ENCODE results near the gene PAQR7. TPM values are rescaled to one million over a fixed set of nuclear protein-coding genes. Genes with fewer than 3 reads are reported as not detected.

Gene PAQR7
- polyA plus RNA-seq, 1 donor from 2014 or later = 4.1 TPM

- H3K27ac ChIP-seq (ENCODE audit: low read length) = no peak overlapping the region
- no peaks in the 10 kb centered on the region for H3K9me3 ChIP-seq (ENCODE audit: low read length)
- TF ChIP-seq TAF1 (IDR thresholded peaks at IDR 0.05; ENCODE audit: low read depth) = no peak
- TF ChIP-seq EP300 (conservative IDR thresholded peaks at IDR 0.05; ENCODE audit: poor library complexity, severe bottlenecking) = no peak
- TF ChIP-seq, protein P1, sequence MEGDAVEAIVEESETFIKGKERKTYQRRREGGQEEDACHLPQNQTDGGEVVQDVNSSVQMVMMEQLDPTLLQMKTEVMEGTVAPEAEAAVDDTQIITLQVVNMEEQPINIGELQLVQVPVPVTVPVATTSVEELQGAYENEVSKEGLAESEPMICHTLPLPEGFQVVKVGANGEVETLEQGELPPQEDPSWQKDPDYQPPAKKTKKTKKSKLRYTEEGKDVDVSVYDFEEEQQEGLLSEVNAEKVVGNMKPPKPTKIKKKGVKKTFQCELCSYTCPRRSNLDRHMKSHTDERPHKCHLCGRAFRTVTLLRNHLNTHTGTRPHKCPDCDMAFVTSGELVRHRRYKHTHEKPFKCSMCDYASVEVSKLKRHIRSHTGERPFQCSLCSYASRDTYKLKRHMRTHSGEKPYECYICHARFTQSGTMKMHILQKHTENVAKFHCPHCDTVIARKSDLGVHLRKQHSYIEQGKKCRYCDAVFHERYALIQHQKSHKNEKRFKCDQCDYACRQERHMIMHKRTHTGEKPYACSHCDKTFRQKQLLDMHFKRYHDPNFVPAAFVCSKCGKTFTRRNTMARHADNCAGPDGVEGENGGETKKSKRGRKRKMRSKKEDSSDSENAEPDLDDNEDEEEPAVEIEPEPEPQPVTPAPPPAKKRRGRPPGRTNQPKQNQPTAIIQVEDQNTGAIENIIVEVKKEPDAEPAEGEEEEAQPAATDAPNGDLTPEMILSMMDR (IDR thresholded peaks at IDR 0.05; ENCODE audit: poor library complexity, severe bottlenecking) = no peak
- no peak overlapping the region for H3K4me2 ChIP-seq (ENCODE audit: low read length)
- H4K20me1 ChIP-seq (ENCODE audit: insufficient read depth) = no peaks in the 10 kb centered on the region
- H3K36me3 ChIP-seq (ENCODE audit: insufficient read depth, low read length) = no peaks in the 10 kb centered on the region
- H3K9me2 ChIP-seq (ENCODE audit: insufficient read depth, low read length) = no peaks in the 10 kb centered on the region
- H3F3A ChIP-seq (ENCODE audit: insufficient read depth, low read length, poor library complexity, severe bottlenecking) = no peaks in the 10 kb centered on the region
- peaks cover 4% of the 10 kb centered on the region for H3K79me2 ChIP-seq (replicated peaks; ENCODE audit: insufficient read depth, low read length)
- H3K9ac ChIP-seq (ENCODE audit: low read length) = no peak overlapping the region
- H3K27me3 ChIP-seq (ENCODE audit: insufficient read depth, low read depth, low read length) = no peaks in the 10 kb centered on the region
- H2AFZ ChIP-seq (ENCODE audit: low read depth, low read length) = no peak overlapping the region
- no peak overlapping the region for H3K4me3 ChIP-seq (ENCODE audit: low read length)
Observed at GRCh38 chr1:25815208-25816111, 60.0 kb downstream of the PAQR7 start.

- Histone ChIP-seq H3K9me3 (ENCODE audit: low read length) (no peaks in the 10 kb centered on the region), H2AFZ (ENCODE audit: low read depth, low read length) (no peak overlapping the region), H3K27ac (ENCODE audit: low read length) (no peak overlapping the region), H3F3A (ENCODE audit: insufficient read depth, low read length, poor library complexity, severe bottlenecking) (no peaks in the 10 kb centered on the region), H3K9ac (ENCODE audit: low read length) (no peak overlapping the region), H3K79me2 (replicated peaks; ENCODE audit: insufficient read depth, low read length) (no peaks in the 10 kb centered on the region), H3K27me3 (ENCODE audit: insufficient read depth, low read depth, low read length) (no peaks in the 10 kb centered on the region), H4K20me1 (ENCODE audit: insufficient read depth) (no peaks in the 10 kb centered on the region), H3K4me2 (ENCODE audit: low read length) (no peak overlapping the region), H3K9me2 (ENCODE audit: insufficient read depth, low read length) (no peaks in the 10 kb centered on the region), H3K36me3 (ENCODE audit: insufficient read depth, low read length) (no peaks in the 10 kb centered on the region), H3K4me3 (ENCODE audit: low read length) (no peak overlapping the region)
- TF ChIP-seq RAD21 (conservative IDR thresholded peaks at IDR 0.05) (no peak), TAF1 (IDR thresholded peaks at IDR 0.05; ENCODE audit: low read depth) (no peak), REST (IDR thresholded peaks at IDR 0.05; ENCODE audit: borderline replicate concordance) (no peak), POLR2AphosphoS5 (IDR thresholded peaks at IDR 0.05) (no peak), EP300 (conservative IDR thresholded peaks at IDR 0.05; ENCODE audit: poor library complexity, severe bottlenecking) (no peak), MXI1 (conservative IDR thresholded peaks at IDR 0.05; ENCODE audit: poor library complexity, severe bottlenecking) (no peak), SMC3 (conservative IDR thresholded peaks at IDR 0.05; ENCODE audit: poor library complexity) (no peak), EZH2 (IDR thresholded peaks at IDR 0.05; ENCODE audit: borderline replicate concordance, insufficient read depth, low read length, poor library complexity, severe bottlenecking) (no peak)
- TF ChIP-seq, protein P1 (IDR thresholded peaks at IDR 0.05; ENCODE audit: poor library complexity, severe bottlenecking) = no peak
Observed at GRCh38 chr1:25814549-25815087, 60.9 kb downstream of the PAQR7 start.
